H1 (cell line): Measurements from ENCODE around the gene ZNF536. TPM values are rescaled to one million over a fixed set of nuclear protein-coding genes. Genes with fewer than 3 reads are reported as not detected.

Experiments
- CTCF ChIA-PET: fragments of 300-600 bp; sonication (Branson Sonifier 250); formaldehyde crosslinking; loops from one replicate; lab custom pipeline; 2021; ENCODE audit not compliant: partially characterized antibody; lab: Charles Lee
- POLR2A ChIA-PET: fragments of 300-600 bp; sonication (Branson Sonifier 250); formaldehyde crosslinking; loops from one replicate; lab custom pipeline; 2021; ENCODE audit warnings: inconsistent platforms; ENCODE audit not compliant: partially characterized antibody; lab: Charles Lee
- DNase-seq, 2 experiments: peaks; one replicate each; pipeline versions ENCODE4 v3.0.0 to v3.0.0-alpha.2; 2010 to 2022; ENCODE audit warnings: low spot score in 2 of 2, low read depth in 1 of 2, mixed read lengths in 1 of 2
- FAIRE-seq: peaks from 2 replicates; lab custom pipeline; 2011; peaks lifted over from hg19 to GRCh38; lab: Jason Lieb, UNC
- H2AFZ ChIP-seq: 2 replicates; pipeline ENCODE4 v1.8.1; 2012; ENCODE audit warnings: low read length, inconsistent platforms
- H2AK5ac ChIP-seq: 2 replicates; pipeline ENCODE4 v1.6.1; 2013; ENCODE audit warnings: low read depth, low read length
- H2BK120ac ChIP-seq: replicated peaks from 2 replicates; pipeline ENCODE3; 2013; ENCODE audit warnings: low read depth, low read length, inconsistent platforms
- H2BK12ac ChIP-seq: 2 replicates; pipeline ENCODE4 v1.6.1; 2013; ENCODE audit warnings: low read depth, low read length
- H2BK15ac ChIP-seq: 2 replicates; pipeline ENCODE4 v1.6.1; 2013; ENCODE audit warnings: low read length
- H2BK20ac ChIP-seq: 2 replicates; pipeline ENCODE4 v1.6.1; 2013; ENCODE audit warnings: low read length
- H2BK5ac ChIP-seq: 2 replicates; pipeline ENCODE4 v1.6.1; 2013; ENCODE audit warnings: low read depth, low read length
- H3K14ac ChIP-seq: 2 replicates; pipeline ENCODE4 v1.6.1; 2013; ENCODE audit warnings: inconsistent platforms; ENCODE audit not compliant: insufficient read length
- H3K18ac ChIP-seq: 2 replicates; pipeline ENCODE4 v1.6.1; 2013; ENCODE audit warnings: low read length; ENCODE audit errors: extremely low read depth
- H3K23ac ChIP-seq: 2 replicates; pipeline ENCODE4 v1.6.1; 2013; ENCODE audit warnings: inconsistent platforms; ENCODE audit not compliant: insufficient read length
- H3K23me2 ChIP-seq: 2 replicates; pipeline ENCODE4 v1.6.1; 2013; ENCODE audit warnings: low read depth, low read length
- H3K27ac ChIP-seq: 2 replicates; pipeline ENCODE4 v1.6.1; 2011; ENCODE audit warnings: low read depth, low read length, inconsistent platforms
- H3K27me3 ChIP-seq, 4 experiments: replicated peaks in 1 of 4; 1 replicate in 1 of 4; 2 replicates in 3 of 4; pipeline versions ENCODE4 v1.6.1 to v1.8.1; 2011 to 2013; ENCODE audit warnings: low read length in 3 of 4, mild to moderate bottlenecking in 3 of 4, inconsistent platforms in 2 of 4, mixed read lengths in 2 of 4, moderate library complexity in 1 of 4; ENCODE audit not compliant: control insufficient read depth in 3 of 4, insufficient read depth in 3 of 4; ENCODE audit errors: extremely low read depth in 1 of 4
- H3K36me3 ChIP-seq, 4 experiments: 2 replicates each; pipeline versions ENCODE4 v1.6.1 to v1.8.1; 2011 to 2013; ENCODE audit warnings: mild to moderate bottlenecking in 4 of 4, low read length in 3 of 4, moderate library complexity in 2 of 4, control low read depth in 1 of 4, inconsistent platforms in 1 of 4; ENCODE audit not compliant: insufficient read depth in 4 of 4, control insufficient read depth in 2 of 4
- H3K4ac ChIP-seq: replicated peaks from 2 replicates; pipeline ENCODE3; 2013; ENCODE audit warnings: low read length, low read depth, mixed read lengths, inconsistent platforms; ENCODE audit not compliant: insufficient read length
- H3K4me1 ChIP-seq, 4 experiments: replicated peaks in 1 of 4; 1 replicate in 1 of 4; 2 replicates in 3 of 4; pipeline versions ENCODE4 v1.6.1 to v1.8.1; 2011 to 2013; ENCODE audit warnings: low read length in 3 of 4, inconsistent platforms in 2 of 4, mixed read lengths in 1 of 4; ENCODE audit not compliant: insufficient read depth in 4 of 4, control insufficient read depth in 3 of 4
- H3K4me2 ChIP-seq, 2 experiments: 2 replicates each; pipeline versions ENCODE4 v1.6.1 to v1.8.1; 2011 to 2013; ENCODE audit warnings: low read depth in 2 of 2, low read length in 2 of 2, control low read depth in 1 of 2, inconsistent platforms in 1 of 2, mild to moderate bottlenecking in 1 of 2; ENCODE audit not compliant: insufficient read depth in 1 of 2
- H3K4me3 ChIP-seq, 4 experiments: fragments of 200-600, 300-600 bp in 1 of 4; sonication (generic), shearing (Covaris generic), sonication (Bioruptor Twin) in 1 of 4; 2 replicates each; pipeline versions ENCODE4 v1.5.1 to v1.8.1; 2011 to 2016; ENCODE audit warnings: low read length in 4 of 4, low read depth in 3 of 4, control low read depth in 2 of 4, inconsistent platforms in 2 of 4, mild to moderate bottlenecking in 2 of 4, mixed read lengths in 1 of 4, moderate library complexity in 1 of 4; ENCODE audit not compliant: insufficient read depth in 2 of 4; ENCODE audit errors: extremely low read depth in 1 of 4
- H3K56ac ChIP-seq: replicated peaks from 2 replicates; pipeline ENCODE3; 2013; ENCODE audit warnings: low read depth, mild to moderate bottlenecking, mixed read lengths, low read length, inconsistent platforms; ENCODE audit not compliant: insufficient read length
- H3K79me1 ChIP-seq: 2 replicates; pipeline ENCODE4 v1.6.1; 2013; ENCODE audit warnings: low read depth, low read length, control low read depth
- H3K79me2 ChIP-seq, 2 experiments: 2 replicates each; pipeline versions ENCODE4 v1.6.1 to v1.8.1; 2012 to 2013; ENCODE audit warnings: low read length in 2 of 2, mild to moderate bottlenecking in 2 of 2, inconsistent platforms in 1 of 2; ENCODE audit not compliant: insufficient read depth in 2 of 2, control insufficient read depth in 1 of 2
- H3K9ac ChIP-seq, 4 experiments: replicated peaks in 1 of 4; 1 replicate in 1 of 4; 2 replicates in 3 of 4; pipeline versions ENCODE4 v1.6.1 to v1.8.1; 2011 to 2013; ENCODE audit warnings: low read depth in 3 of 4, low read length in 3 of 4, control low read depth in 2 of 4, mild to moderate bottlenecking in 2 of 4, moderate library complexity in 2 of 4, inconsistent platforms in 1 of 4; ENCODE audit errors: extremely low read depth in 1 of 4
- H3K9me3 ChIP-seq, 2 experiments: 2 replicates each; pipeline versions ENCODE4 v1.6.1 to v1.8.1; 2012 to 2013; ENCODE audit warnings: mild to moderate bottlenecking in 2 of 2, moderate library complexity in 2 of 2, control low read depth in 1 of 2, inconsistent platforms in 1 of 2, low read depth in 1 of 2, low read length in 1 of 2, mixed read lengths in 1 of 2; ENCODE audit not compliant: insufficient read depth in 2 of 2
- H4K20me1 ChIP-seq, 2 experiments: replicated peaks in 1 of 2; 2 replicates each; pipeline versions ENCODE3 to v1.8.1; 2011 to 2013; ENCODE audit warnings: inconsistent platforms in 2 of 2, low read length in 2 of 2, mild to moderate bottlenecking in 1 of 2; ENCODE audit not compliant: insufficient read depth in 2 of 2, control insufficient read depth in 1 of 2
- H4K5ac ChIP-seq: 2 replicates; pipeline ENCODE4 v1.6.1; 2013; ENCODE audit warnings: low read length, low read depth, mixed read lengths, inconsistent platforms; ENCODE audit not compliant: insufficient read length
- H4K8ac ChIP-seq: 2 replicates; pipeline ENCODE4 v1.8.0; 2013; ENCODE audit warnings: mild to moderate bottlenecking, moderate library complexity, low read length, inconsistent platforms; ENCODE audit not compliant: insufficient read depth; ENCODE audit errors: extremely low read depth
- H4K91ac ChIP-seq: replicated peaks from 2 replicates; pipeline ENCODE3; 2013; ENCODE audit warnings: low read length, mixed read lengths, inconsistent platforms; ENCODE audit not compliant: insufficient read length
- CEBPB ChIP-seq: IDR thresholded peaks from 2 replicates; pipeline ENCODE4 v1.6.1; 2012; ENCODE audit warnings: low read depth, low read length
- CREB1 ChIP-seq: IDR thresholded peaks from 2 replicates; pipeline ENCODE4 v1.6.1; 2012; ENCODE audit warnings: inconsistent platforms
- HDAC6 ChIP-seq: IDR thresholded peaks from one replicate; pipeline ENCODE4 v1.7.1; 2012; ENCODE audit warnings: low read depth, mild to moderate bottlenecking, inconsistent platforms, low read length, moderate library complexity
- NANOG ChIP-seq: IDR thresholded peaks from 2 replicates; pipeline ENCODE4 v1.6.1; 2011; ENCODE audit warnings: low read length, low read depth, mild to moderate bottlenecking, inconsistent platforms; ENCODE audit not compliant: insufficient read depth, poor library complexity, severe bottlenecking
- RXRA ChIP-seq: IDR thresholded peaks from 2 replicates; pipeline ENCODE4 v1.6.1; 2011; ENCODE audit warnings: low read depth, mild to moderate bottlenecking, low read length, moderate library complexity; ENCODE audit not compliant: insufficient read depth
- SIN3A ChIP-seq, 2 experiments: IDR thresholded peaks in 1 of 2; conservative IDR thresholded peaks in 1 of 2; 2 replicates each; pipeline ENCODE4 v1.6.1; 2011 to 2012; ENCODE audit warnings: low read length in 2 of 2, improper control_type of control experiment in 1 of 2, low read depth in 1 of 2, mild to moderate bottlenecking in 1 of 2
- YY1 ChIP-seq: IDR thresholded peaks from 2 replicates; pipeline ENCODE4 v1.6.1; 2011; ENCODE audit warnings: low read depth, mild to moderate bottlenecking, low read length
- whole genome bisulfite sequencing, 2 experiments: shearing (Covaris generic) in 1 of 2; methylation state at CpG; one replicate each; pipeline versions ENCODE4 v1.1.6 to v1.1.7; 2013 to 2015; ENCODE audit warnings: low lambda C conversion rate in 2 of 2, mixed read lengths in 2 of 2, inconsistent platforms in 1 of 2, low coverage in 1 of 2, missing lambda C conversion rate in 1 of 2; ENCODE audit not compliant: insufficient replicate concordance in 2 of 2, insufficient coverage in 1 of 2, insufficient read length in 1 of 2; ENCODE audit errors: extremely low coverage in 1 of 2, missing lambda C conversion rate in 1 of 2; 5-methylcytosine and 5-hydroxymethylcytosine counted together
- polyA plus RNA-seq, 7 experiments: library from polyadenylated mRNA; depleted of rRNA in 3 of 7; stranded (reverse) in 5 of 7; unstranded in 2 of 7; fragments of >200 nt in 5 of 7; fragments of 200-250 nt in 2 of 7; gene quantifications; 1 replicate in 5 of 7; 2 replicates in 1 of 7; 4 replicates in 1 of 7; pipeline versions ENCODE4 v1.2.1 to v1.2.3, GENCODE V29; 2011 to 2013; ENCODE audit warnings: missing spikeins in 2 of 7, mixed read lengths in 2 of 7
- total RNA-seq: library from RNA; stranded (reverse); fragmentation: NEBNext Ultra II Directional; extraction: Animal tissue kit (Norgen Biotek cat#: 25700); gene quantifications from 2 replicates; pipeline ENCODE4 v1.2.1, GENCODE V29; 2021

The ZNF536 gene
- total and polyA plus RNA-seq, 2 of the 8 experiments (the other 6 are each of a cell fraction or from before 2014, with no cell fraction given) = 0.09 to 0.11 TPM

GRCh38 chr19:30408734-30409301 is 36.6 kb downstream of the ZNF536 start:
- Histone ChIP-seq H3K4me3 (no peak overlapping the region), H4K8ac (no peak overlapping the region), H3K79me2 (no peaks in the 10 kb centered on the region), H3K79me1 (no peaks in the 10 kb centered on the region; the same call in 1 of the 2 replicates), H3K36me3 (no peaks in the 10 kb centered on the region), H3K4ac (no peak overlapping the region), H3K4me2 (no peak overlapping the region), H3K9me3 (no peaks in the 10 kb centered on the region), H2BK12ac (no peak overlapping the region), H3K56ac (peak overlapping the region; percentile 17), H2BK20ac (no peak overlapping the region), H4K20me1 (peaks cover 0 to 2% of the 10 kb centered on the region in 2 experiments), H3K14ac (no peak overlapping the region), H3K4me1 (peaks cover 0 to 2% (median 0%) of the 10 kb centered on the region in 4 experiments; a peak in 2 of 7 replicates), H2AFZ (no peak overlapping the region), H3K9ac (no peak overlapping the region), H2AK5ac (no peak overlapping the region), H4K91ac (no peak overlapping the region), H2BK120ac (no peak overlapping the region), H3K23ac (no peak overlapping the region), H3K27ac (no peak overlapping the region), H3K23me2 (peaks cover 6% of the 10 kb centered on the region; the same call in 1 of the 2 replicates), H3K27me3 (no peaks in the 10 kb centered on the region; a peak in 1 of 7 replicates), H2BK15ac (no peak overlapping the region), H3K18ac (no peak overlapping the region), H2BK5ac (no peak overlapping the region), H4K5ac (no peak overlapping the region)
- 88 to 100% methylated on average over 2 to 3 of the region's 3 CpGs for WGBS, 2 experiments
- FAIRE-seq = no peak
- ChIA-PET POLR2A (no interaction called here), CTCF (interaction anchor here (0.9 kb wide), 1 partner anchor 29 kb away, joined by 3 read pairs; no protein-coding TSS in a partner anchor)
- no peak for DNase-seq
- no peak for TF ChIP-seq CEBPB
- TF ChIP-seq YY1 = no peak
- no peak for TF ChIP-seq SIN3A (conservative IDR thresholded peaks at IDR 0.05 in 1 of 2, IDR thresholded peaks at IDR 0.05 in 1 of 2; ENCODE audit: low read depth in 1 of 2, low read length in 2 of 2)
- no peak for TF ChIP-seq NANOG
- no peak for TF ChIP-seq CREB1
- TF ChIP-seq RXRA = no peak
- no peak for TF ChIP-seq HDAC6
